CD4-positive, alpha-beta T cell treated with Interleukin-1 beta for 1 hour (primary cell): Measurements from ENCODE around the gene HSPB7.
"Not testable (repeated sequence)": the region's sequence is repeated elsewhere in the genome, so short reads cannot be mapped to it uniquely, and the experiment has no call there.

Experiments
- DNase-seq, 2 donors: peaks; one replicate each; pipeline ENCODE4 v3.0.0-alpha.2; 2020 to 2022

The HSPB7 gene

GRCh38 chr1:16048573-16049189 lies 30.8 kb upstream of the HSPB7 start:
- DNase-seq, result peak; percentile 43 to 61

DNA sequence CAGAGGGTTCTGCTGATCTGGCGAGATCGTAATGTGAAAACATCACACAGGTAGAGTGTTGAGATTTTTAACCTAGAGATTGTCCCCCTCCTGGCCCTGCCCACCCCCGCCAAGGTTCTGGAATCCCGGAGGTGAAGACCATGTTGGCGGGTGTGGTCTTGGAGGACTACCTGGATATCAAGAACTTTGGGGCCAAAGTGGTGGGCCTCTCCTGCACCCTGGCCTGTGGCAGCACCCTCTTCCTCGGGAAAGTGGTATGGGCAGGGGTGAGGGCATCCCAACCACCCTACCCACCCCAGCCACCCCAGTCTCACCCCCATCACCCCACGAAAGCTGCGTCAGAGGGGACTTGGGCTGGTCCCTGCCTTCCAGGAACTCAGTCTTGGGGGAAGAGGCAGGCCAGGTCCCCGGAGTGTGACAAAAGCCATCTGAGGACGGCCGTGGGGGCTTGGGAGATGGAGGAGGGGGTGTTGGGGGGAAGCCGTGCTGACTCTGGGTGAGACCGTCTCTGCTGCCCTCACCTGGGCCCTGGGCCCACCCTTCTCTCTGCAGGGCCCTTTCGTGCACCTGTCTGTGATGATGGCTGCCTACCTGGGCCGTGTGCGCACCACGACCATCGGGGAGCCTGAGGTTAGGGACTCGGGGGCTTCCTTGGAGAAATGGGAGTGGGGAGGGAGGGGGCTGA lies 30.1 kb upstream of the HSPB7 start:
- DNase-seq, result no peak

DNA sequence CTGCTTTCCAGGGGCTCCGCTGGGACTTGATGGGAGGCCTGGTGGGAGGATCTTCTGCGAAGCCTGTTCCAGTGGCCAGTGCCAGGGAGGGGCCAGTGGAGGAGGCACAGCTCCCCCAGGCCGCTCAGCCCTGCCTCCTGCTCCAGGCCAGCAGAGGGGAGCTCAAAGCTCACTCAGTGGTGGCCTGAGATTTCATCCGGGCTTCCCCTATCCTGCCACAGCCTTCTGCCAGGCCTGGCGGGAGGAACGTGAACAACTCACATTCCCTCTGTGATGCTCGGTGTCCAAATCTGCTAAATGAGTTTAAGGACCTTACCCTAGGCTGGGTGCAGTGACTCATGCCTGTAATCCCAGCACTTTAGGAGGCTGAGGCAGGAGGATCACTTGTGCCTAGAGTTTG lies 29.0 kb upstream of the HSPB7 start:
- DNase-seq, result no peak

- DNase-seq, result no peak
Observed at GRCh38 chr1:16043950-16044349, 26.1 kb upstream of the HSPB7 start.

DNA sequence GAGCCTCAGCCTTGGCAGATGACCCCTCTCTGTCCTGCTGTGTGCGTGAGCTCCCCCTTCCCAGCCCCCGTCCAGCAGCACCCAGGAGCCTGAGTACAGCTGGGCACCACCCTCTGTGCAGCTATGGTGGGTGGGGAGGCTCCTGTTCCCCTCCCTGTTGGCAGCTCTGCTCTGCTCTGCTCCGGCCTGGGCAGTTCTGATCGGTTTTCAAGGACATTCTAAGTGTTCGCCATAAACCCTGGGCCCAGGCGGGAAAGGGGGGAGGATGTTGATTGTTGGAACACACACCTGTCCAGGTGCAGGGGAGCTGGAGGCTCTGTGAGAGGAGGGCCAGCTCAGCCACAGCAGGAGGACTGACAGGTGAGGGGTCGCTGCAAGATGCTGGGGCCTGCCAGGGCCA lies 25.7 kb upstream of the HSPB7 start, which contains the start of gene CLCNKB:
Gene CLCNKB (plus strand): TSS at position 262 of the 400 bp plus-strand sequence. CDS start 711 bp downstream, outside the sequence.
- no peak for DNase-seq

- not testable (repeated sequence) for DNase-seq
Observed at GRCh38 chr1:16042654-16043053, 24.8 kb upstream of the HSPB7 start.

GRCh38 chr1:16042096-16042495 lies 24.3 kb upstream of the HSPB7 start:
- no peak for DNase-seq

- DNase-seq, result no peak
Observed at GRCh38 chr1:16041200-16041599, 23.4 kb upstream of the HSPB7 start.

GRCh38 chr1:16039871-16040270 lies 22.0 kb upstream of the HSPB7 start:
- DNase-seq, result not testable (repeated sequence)

DNA sequence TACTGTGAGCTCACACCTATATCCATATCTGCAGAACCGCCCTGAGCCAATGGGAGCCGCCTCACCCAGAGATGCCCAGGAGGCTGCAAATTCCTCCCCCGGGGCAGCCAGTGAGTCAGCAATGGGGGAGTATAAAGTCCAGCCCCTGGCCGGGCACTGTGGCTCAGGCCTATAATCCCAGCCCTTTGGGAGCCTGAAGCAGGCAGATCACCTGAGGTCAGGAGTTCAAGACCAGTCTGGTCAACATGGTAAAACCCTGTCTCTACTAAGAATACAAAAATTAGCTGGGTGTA lies 20.7 kb upstream of the HSPB7 start:
- DNase-seq, result no peak

DNA sequence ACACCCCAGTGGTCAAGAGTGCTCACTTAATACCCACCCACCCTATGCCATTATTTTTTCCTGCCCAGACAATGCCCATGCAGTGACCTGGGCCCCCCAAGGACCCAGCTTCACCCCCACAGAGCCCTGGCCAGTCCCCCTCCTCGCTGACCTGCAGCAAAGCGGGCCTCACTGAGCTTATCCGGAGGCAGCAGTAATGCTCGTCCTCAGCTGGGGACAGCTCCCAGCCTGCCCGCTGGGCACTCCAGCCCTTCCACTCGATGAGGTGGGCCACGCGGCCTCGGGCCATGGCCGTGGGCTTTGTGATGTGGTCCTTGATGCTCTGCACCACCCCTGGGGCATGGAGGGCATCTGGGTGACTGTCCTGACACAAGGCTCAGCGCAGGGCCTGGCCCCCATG lies 18.6 kb upstream of the HSPB7 start:
- DNase-seq, result not testable (repeated sequence)

DNA sequence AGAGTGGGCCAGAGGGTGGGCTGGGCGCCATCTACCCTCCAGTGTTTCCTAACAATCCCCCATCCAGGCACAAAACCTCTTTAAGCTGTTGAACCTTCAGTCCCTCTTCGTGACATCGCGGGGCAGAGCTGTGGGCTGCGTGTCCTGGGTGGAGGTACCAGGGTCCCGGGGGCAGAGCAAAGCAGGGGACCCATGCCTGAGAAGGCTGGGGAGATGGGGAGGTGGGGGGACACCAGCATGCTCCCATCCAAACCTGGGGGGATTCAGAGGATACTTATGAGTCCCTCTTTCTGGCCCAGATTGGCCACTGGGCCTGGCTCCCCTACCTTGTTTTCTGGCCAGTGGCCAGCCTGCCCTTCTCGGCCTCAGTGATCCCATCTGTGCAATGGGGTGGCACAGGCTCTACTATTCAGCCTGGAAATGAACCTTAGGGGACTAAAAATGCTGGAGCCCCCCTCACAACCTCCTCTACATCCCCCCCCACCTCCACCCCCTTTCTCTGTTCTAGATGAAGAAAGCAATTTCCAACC lies 15.3 kb upstream of the HSPB7 start:
- not testable (repeated sequence) for DNase-seq

DNA sequence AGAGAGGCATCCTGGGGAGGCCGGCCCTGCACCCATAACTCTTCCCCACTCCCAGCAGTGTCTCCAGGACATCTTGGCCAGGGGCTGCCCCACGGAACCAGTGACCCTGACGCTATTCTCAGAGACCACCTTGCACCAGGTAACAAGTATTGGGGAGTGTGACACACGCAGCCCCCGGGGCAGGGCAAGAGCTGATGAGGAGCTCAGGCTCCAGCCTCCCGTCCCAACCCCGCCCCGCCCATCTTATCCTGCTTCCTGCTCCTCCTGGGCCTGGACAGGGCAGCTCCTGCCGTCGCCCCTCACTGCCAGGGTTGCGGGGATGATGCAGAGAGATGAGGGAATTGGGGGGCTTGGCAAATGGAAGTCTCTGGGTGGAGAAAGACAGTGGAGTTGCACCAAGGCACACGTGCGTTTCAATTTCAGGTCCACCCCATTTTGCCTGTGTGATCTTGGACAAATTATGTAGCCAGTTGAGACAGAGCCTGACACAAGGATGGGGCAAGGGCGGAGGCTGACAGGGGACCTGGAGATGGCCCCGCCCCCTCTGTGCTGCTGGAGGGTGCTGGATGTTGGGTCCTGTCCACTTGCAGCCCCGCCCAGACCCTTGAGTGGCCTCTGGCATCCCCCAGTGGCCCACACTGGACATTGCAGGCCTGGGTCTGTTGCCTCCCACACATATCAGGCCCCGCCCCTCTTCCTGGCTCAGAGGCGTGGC lies 14.7 kb upstream of the HSPB7 start:
- peak; percentile 37 to 60 for DNase-seq

GRCh38 chr1:16031551-16031950 lies 13.7 kb upstream of the HSPB7 start:
- no peak for DNase-seq

DNA sequence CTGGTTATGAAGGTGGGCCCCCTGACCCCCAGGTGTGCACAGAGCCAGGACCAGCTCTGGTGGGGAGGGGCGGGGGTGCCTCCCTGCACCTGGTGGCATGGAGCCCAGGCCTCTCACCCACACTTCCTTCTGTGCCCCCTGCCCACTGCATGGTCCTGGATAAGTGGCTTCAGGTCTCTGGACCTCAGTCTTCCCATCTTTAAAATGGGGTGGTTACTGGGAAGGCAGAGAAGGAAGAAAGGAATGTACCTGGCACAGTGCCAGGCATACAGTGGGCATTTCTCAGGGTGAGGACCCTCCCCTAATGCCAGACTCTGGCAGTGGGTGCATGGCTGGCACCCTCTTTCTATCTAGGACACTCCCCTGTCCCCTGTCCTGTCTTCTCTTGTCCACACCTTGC lies 11.4 kb upstream of the HSPB7 start:
- no peak for DNase-seq

DNA sequence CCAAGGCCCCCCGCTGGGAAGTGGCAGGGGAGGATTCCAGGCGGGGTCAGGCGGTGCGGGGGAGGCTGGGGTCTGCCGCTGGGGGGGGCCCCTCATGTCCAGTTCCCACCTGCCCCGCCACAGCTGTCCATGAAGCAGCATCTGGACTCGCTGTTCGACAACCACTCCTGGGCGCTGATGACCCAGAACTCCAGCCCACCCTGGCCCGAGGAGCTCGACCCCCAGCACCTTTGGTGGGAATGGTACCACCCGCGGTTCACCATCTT lies 11.1 kb upstream of the HSPB7 start:
- DNase-seq, result not testable (repeated sequence)

DNA sequence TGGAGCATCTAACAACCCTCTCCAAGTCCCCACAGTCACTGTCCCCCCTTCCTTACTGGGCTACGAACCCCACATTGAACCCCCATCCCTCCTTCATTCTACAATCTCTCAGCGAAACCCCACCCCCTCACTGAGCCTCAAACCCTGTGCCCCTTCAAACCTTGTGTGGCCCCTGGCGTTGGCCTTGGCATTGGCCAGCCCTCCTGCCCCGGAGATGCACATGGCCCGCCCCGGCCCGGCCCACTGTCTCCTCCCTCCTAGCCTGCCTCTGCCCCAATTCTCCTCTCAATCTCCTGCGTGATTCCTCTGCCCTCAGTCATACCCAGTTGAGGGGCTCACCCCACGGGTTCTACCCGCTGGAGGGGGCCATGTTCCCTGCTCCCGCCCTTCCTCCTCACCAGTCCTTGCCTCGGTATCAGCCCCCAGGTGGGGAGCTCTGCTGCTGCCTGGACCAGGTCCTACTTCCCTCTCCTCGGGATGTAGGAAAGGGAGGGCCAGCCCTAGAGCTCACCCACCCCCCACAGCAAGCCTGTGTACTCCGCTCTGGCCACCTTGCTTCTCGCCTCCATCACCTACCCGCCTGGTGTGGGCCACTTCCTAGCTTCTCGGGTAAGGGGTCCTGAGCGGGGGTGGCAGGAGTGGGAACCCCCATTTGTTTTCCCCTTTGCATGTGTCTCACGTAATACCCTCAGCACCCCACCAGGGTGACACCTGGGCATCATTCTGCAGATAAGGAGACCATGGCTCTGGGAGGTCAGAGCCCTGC lies 10.6 kb upstream of the HSPB7 start:
- no peak for DNase-seq

- peak; percentile 13 to 21 for DNase-seq
Observed at GRCh38 chr1:16026723-16027484, 9.1 kb upstream of the HSPB7 start.

- not testable (repeated sequence) for DNase-seq
Observed at GRCh38 chr1:16026302-16026701, 8.5 kb upstream of the HSPB7 start.

- no peak for DNase-seq
Observed at GRCh38 chr1:16023050-16023653, 5.3 kb upstream of the HSPB7 start.

- DNase-seq, result no peak
Observed at GRCh38 chr1:16022393-16022792, 4.5 kb upstream of the HSPB7 start.

DNA sequence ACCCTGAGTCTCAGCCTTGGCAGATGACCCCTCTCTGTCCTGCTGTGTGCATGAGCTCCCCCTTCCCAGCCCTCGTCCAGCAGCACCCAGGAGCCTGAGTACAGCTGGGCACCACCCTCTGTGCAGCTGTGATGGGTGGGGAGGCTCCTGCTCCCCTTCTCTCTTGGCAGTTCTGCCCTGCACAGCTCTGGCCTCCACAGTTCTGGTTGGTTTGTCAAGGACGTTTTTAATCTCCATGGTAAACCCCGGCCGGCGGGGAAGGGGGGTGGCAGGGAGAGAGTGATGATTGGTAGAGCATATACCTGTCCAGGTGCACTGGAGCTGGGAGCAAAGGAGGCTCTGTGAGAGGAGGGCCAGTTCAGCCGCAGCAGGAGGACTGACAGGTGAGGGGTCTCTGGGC lies 3.8 kb upstream of the HSPB7 start, which contains the start of gene CLCNKA:
Gene CLCNKA (plus strand): TSS at position 356 of the 400 bp plus-strand sequence. CDS start 584 bp downstream, outside the sequence.
- DNase-seq, result no peak
